Ammon's horn (tissue), 1 donor: ENCODE data around the gene BTG4.

Source experiments
- DNase-seq: peaks from one replicate; pipeline ENCODE4 v3.0.0-alpha.2; 2016; ENCODE audit warnings: low spot score

BTG4 gene

GRCh38 chr11:111537336-111537860 lies 25.2 kb upstream of the BTG4 start:
- no peak for DNase-seq

GRCh38 chr11:111535281-111535680 lies 23.1 kb upstream of the BTG4 start:
- no peak for DNase-seq

- DNase-seq = no peak
Measured at GRCh38 chr11:111532365-111532709, 20.2 kb upstream of the BTG4 start.

GRCh38 chr11:111531687-111532364 lies 19.6 kb upstream of the BTG4 start:
- DNase-seq = no peak

- peak; percentile 34 for DNase-seq
Measured at GRCh38 chr11:111531136-111531535, 18.9 kb upstream of the BTG4 start.

GRCh38 chr11:111530091-111530490 lies 17.9 kb upstream of the BTG4 start:
- no peak for DNase-seq

- DNase-seq = no peak
Measured at GRCh38 chr11:111528557-111528956, 16.4 kb upstream of the BTG4 start.

GRCh38 chr11:111527279-111527678 lies 15.1 kb upstream of the BTG4 start:
- no peak for DNase-seq

- no peak for DNase-seq
Measured at GRCh38 chr11:111526501-111526900, 14.3 kb upstream of the BTG4 start.

GRCh38 chr11:111525456-111525855 lies 13.3 kb upstream of the BTG4 start:
- no peak for DNase-seq

- DNase-seq = no peak
Measured at GRCh38 chr11:111524056-111524455, 11.9 kb upstream of the BTG4 start.

- DNase-seq = no peak
Measured at GRCh38 chr11:111523343-111523742, 11.2 kb upstream of the BTG4 start.

- no peak for DNase-seq
Measured at GRCh38 chr11:111522426-111522825, 10.2 kb upstream of the BTG4 start.

GRCh38 chr11:111521135-111521534 lies 8.9 kb upstream of the BTG4 start:
- no peak for DNase-seq

GRCh38 chr11:111520560-111520959 lies 8.4 kb upstream of the BTG4 start:
- no peak for DNase-seq

- no peak for DNase-seq
Measured at GRCh38 chr11:111518668-111519067, 6.5 kb upstream of the BTG4 start.

- DNase-seq = no peak
Measured at GRCh38 chr11:111515591-111515990, 3.4 kb upstream of the BTG4 start.

GRCh38 chr11:111514216-111515031 lies 2.2 kb upstream of the BTG4 start, which contains the start of gene HOATZ:
Gene HOATZ (plus strand): TSS chr11:111514778. CDS start chr11:111514785, 7 bp downstream.
- DNase-seq = peak; percentile 34

- no peak for DNase-seq
Measured at GRCh38 chr11:111513240-111513605, 1.0 kb upstream of the BTG4 start.

GRCh38 chr11:111510311-111510710 lies 1.9 kb downstream of the BTG4 start:
- DNase-seq = no peak

GRCh38 chr11:111502611-111503010 lies 9.6 kb downstream of the BTG4 start:
- no peak for DNase-seq

- DNase-seq = no peak
Measured at GRCh38 chr11:111500481-111500880, 11.7 kb downstream of the BTG4 start.

- no peak for DNase-seq
Measured at GRCh38 chr11:111499483-111499882, 12.7 kb downstream of the BTG4 start.
